Measurements from ENCODE around the gene HRH4. TPM values are rescaled to one million over a fixed set of nuclear protein-coding genes. Genes with fewer than 3 reads are reported as not detected.

HRH4 gene
- total RNA-seq, 1 experiment from 2014 or later: not detected

- Mint-ChIP-seq H3K27ac (no peak overlapping the region), H3K4me1 (no peaks in the 10 kb centered on the region), H3K27me3 (ENCODE audit: low read depth) (peaks cover 3% of the 10 kb centered on the region; the same call in 1 of the 2 replicates), H3K36me3 (ENCODE audit: insufficient read depth in 1 of 3, low read depth in 3 of 3) (no peaks in the 10 kb centered on the region), H3K4me3 (no peak overlapping the region), H3K9me3 (no peaks in the 10 kb centered on the region; a peak in 1 of 5 replicates)
- Histone ChIP-seq H4K91ac (ENCODE audit: insufficient read length, low read depth, low read length) (no peak overlapping the region), H3K79me2 (ENCODE audit: insufficient read depth, low read length) (no peaks in the 10 kb centered on the region), H3K79me1 (ENCODE audit: insufficient read depth, low read depth, low read length, poor library complexity, severe bottlenecking) (no peaks in the 10 kb centered on the region), H4K5ac (ENCODE audit: insufficient read length, low read depth, low read length) (no peak overlapping the region), H3T11ph (ENCODE audit: low read length) (no peak overlapping the region), H3K4me2 (ENCODE audit: insufficient read depth, insufficient read length, low read length) (no peak overlapping the region), H3K9ac (ENCODE audit: extremely low read depth, insufficient read length, low read length) (no peak overlapping the region), H2BK120ac (ENCODE audit: low read depth, low read length, poor library complexity, severe bottlenecking) (no peak overlapping the region), H2BK12ac (ENCODE audit: insufficient read length, low read depth, low read length) (no peak overlapping the region), H2AK5ac (ENCODE audit: insufficient read length, low read length) (no peak overlapping the region), H3K23ac (ENCODE audit: insufficient read length, low read depth, low read length) (no peak overlapping the region), H3K18ac (ENCODE audit: insufficient read length, low read depth, low read length) (no peak overlapping the region), H3K4me1 (ENCODE audit: insufficient read depth, low read length) (no peaks in the 10 kb centered on the region), H4K20me1 (ENCODE audit: control insufficient read depth, insufficient read depth, insufficient read length) (no peaks in the 10 kb centered on the region), H2BK5ac (ENCODE audit: insufficient read length, low read length) (no peak overlapping the region), H3K27me3 (ENCODE audit: insufficient read depth, low read length) (no peaks in the 10 kb centered on the region), H3K9me3 (ENCODE audit: control insufficient read depth, low read depth, low read length) (no peaks in the 10 kb centered on the region), H3K4ac (ENCODE audit: low read depth, low read length) (no peak overlapping the region), H3K14ac (ENCODE audit: insufficient read depth, low read length) (no peak overlapping the region), H2BK15ac (ENCODE audit: low read depth, low read length) (no peak overlapping the region), H2AFZ (ENCODE audit: low read length) (no peak overlapping the region), H3K27ac (ENCODE audit: insufficient read length, low read depth, low read length) (no peak overlapping the region), H3K56ac (ENCODE audit: insufficient read length, low read depth, low read length) (no peak overlapping the region), H3K23me2 (ENCODE audit: insufficient read length, low read depth, low read length, poor library complexity, severe bottlenecking) (no peaks in the 10 kb centered on the region), H2BK20ac (ENCODE audit: low read depth, low read length, poor library complexity, severe bottlenecking) (no peak overlapping the region), H4K8ac (replicated peaks; ENCODE audit: insufficient read length, low read depth, low read length) (no peak overlapping the region)
- TF ChIP-seq, protein P1, sequence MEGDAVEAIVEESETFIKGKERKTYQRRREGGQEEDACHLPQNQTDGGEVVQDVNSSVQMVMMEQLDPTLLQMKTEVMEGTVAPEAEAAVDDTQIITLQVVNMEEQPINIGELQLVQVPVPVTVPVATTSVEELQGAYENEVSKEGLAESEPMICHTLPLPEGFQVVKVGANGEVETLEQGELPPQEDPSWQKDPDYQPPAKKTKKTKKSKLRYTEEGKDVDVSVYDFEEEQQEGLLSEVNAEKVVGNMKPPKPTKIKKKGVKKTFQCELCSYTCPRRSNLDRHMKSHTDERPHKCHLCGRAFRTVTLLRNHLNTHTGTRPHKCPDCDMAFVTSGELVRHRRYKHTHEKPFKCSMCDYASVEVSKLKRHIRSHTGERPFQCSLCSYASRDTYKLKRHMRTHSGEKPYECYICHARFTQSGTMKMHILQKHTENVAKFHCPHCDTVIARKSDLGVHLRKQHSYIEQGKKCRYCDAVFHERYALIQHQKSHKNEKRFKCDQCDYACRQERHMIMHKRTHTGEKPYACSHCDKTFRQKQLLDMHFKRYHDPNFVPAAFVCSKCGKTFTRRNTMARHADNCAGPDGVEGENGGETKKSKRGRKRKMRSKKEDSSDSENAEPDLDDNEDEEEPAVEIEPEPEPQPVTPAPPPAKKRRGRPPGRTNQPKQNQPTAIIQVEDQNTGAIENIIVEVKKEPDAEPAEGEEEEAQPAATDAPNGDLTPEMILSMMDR (conservative IDR thresholded peaks at IDR 0.05): no peak
- WGBS (ENCODE audit: extremely low coverage, insufficient read length, low lambda C conversion rate): no CpG with 5 or more reads among the region's 6 CpGs
- DNase-seq: no peak
Observed at GRCh38 chr18:24500766-24501165, 40.3 kb downstream of the HRH4 start.

Data from H9 (cell line).